Hypothalamus (tissue), 51 donors: ENCODE results near the gene PDE11A.

ENCODE experiments used
- DNase-seq, 51 donors: peaks; one replicate each; lab custom pipeline; 2025; lab: John Stamatoyannopoulos, UW

PDE11A gene

GRCh38 chr2:177772529-177772928, 300.0 kb downstream of the PDE11A start:
- no peak for DNase-seq

GRCh38 chr2:177771191-177771590, 301.4 kb downstream of the PDE11A start:
- DNase-seq, result no peak

GRCh38 chr2:177767768-177768167, 304.8 kb downstream of the PDE11A start:
- peak in 1 of 51 donors; percentile 4 for DNase-seq

GRCh38 chr2:177765698-177766097, 306.9 kb downstream of the PDE11A start:
- DNase-seq, result no peak

GRCh38 chr2:177763531-177764265, 308.9 kb downstream of the PDE11A start:
- peak in 48 of 51 donors; percentile 3 to 75 (median 32) for DNase-seq

GRCh38 chr2:177759443-177759842, 313.1 kb downstream of the PDE11A start:
- DNase-seq, result no peak

- DNase-seq, result peak in 35 of 51 donors; percentile 1 to 66 (median 19)
These were observed 313.8 kb downstream of the PDE11A start for GRCh38 chr2:177758591-177759371.

- DNase-seq, result no peak
These were observed 316.2 kb downstream of the PDE11A start for GRCh38 chr2:177756336-177756735.

GRCh38 chr2:177754492-177754873, 318.1 kb downstream of the PDE11A start:
- DNase-seq, result no peak

GRCh38 chr2:177753682-177754491, 318.7 kb downstream of the PDE11A start:
- DNase-seq, result peak in 44 of 51 donors; percentile 4 to 77 (median 36)

GRCh38 chr2:177748360-177748759, 324.2 kb downstream of the PDE11A start:
- no peak for DNase-seq

- no peak for DNase-seq
These were observed 325.2 kb downstream of the PDE11A start for GRCh38 chr2:177747384-177747783.

- no peak for DNase-seq
These were observed 326.2 kb downstream of the PDE11A start for GRCh38 chr2:177746358-177746757.

- no peak for DNase-seq
These were observed 327.0 kb downstream of the PDE11A start for GRCh38 chr2:177745531-177745930.

- no peak for DNase-seq
These were observed 329.7 kb downstream of the PDE11A start for GRCh38 chr2:177742851-177743250.

- no peak for DNase-seq
These were observed 330.7 kb downstream of the PDE11A start for GRCh38 chr2:177741866-177742265.

- no peak for DNase-seq
These were observed 331.9 kb downstream of the PDE11A start for GRCh38 chr2:177740700-177741099.

- no peak for DNase-seq
These were observed 333.9 kb downstream of the PDE11A start for GRCh38 chr2:177738461-177739235.

GRCh38 chr2:177735318-177735803, 337.2 kb downstream of the PDE11A start:
- no peak for DNase-seq

GRCh38 chr2:177733322-177733855, 339.2 kb downstream of the PDE11A start:
- no peak for DNase-seq
